Neural crest cell (in vitro differentiated cells): ENCODE measurements around the gene TSHZ2. TPM values are rescaled to one million over a fixed set of nuclear protein-coding genes. Genes with fewer than 3 reads are reported as not detected.

Source experiments
- DNase-seq: peaks from one replicate; pipeline ENCODE4 v3.0.0; 2021; ENCODE audit warnings: low read depth, mixed read lengths, low spot score
- H3K27ac Mint-ChIP-seq: one replicate; pipeline ENCODE4 v1.8.0; 2021; ENCODE audit warnings: mild to moderate bottlenecking, mixed read lengths; ENCODE audit not compliant: unreplicated experiment
- H3K27me3 Mint-ChIP-seq: 2 replicates; pipeline ENCODE4 v1.8.0; 2021; ENCODE audit warnings: low read depth, mild to moderate bottlenecking, mixed read lengths
- H3K36me3 Mint-ChIP-seq: 2 replicates; pipeline ENCODE4 v1.8.0; 2021; ENCODE audit warnings: low read depth, mild to moderate bottlenecking, mixed read lengths
- H3K4me1 Mint-ChIP-seq: 2 replicates; pipeline ENCODE4 v1.8.0; 2021; ENCODE audit warnings: mixed read lengths
- H3K4me3 Mint-ChIP-seq: one replicate; pipeline ENCODE4 v1.8.0; 2021; ENCODE audit warnings: mild to moderate bottlenecking, mixed read lengths
- H3K9me3 Mint-ChIP-seq: 2 replicates; pipeline ENCODE4 v1.8.0; 2021; ENCODE audit warnings: mixed read lengths
- CTCF ChIP-seq: fragments of 200-600 bp; sonication (generic); conservative IDR thresholded peaks from 2 replicates; pipeline ENCODE4 v1.5.0; 2021; ENCODE audit warnings: antibody characterized with exemption, mild to moderate bottlenecking
- total RNA-seq: library from RNA; stranded (reverse); gene quantifications from 2 replicates; pipeline ENCODE4 v1.2.1, GENCODE V29; 2021

Gene TSHZ2
- total RNA-seq, 1 donor from 2014 or later = 6.4 TPM

GRCh38 chr20:53055367-53056067 is 83.4 kb downstream of the TSHZ2 start:
- TF ChIP-seq CTCF = no peak
- no peaks in the 10 kb centered on the region for H3K9me3 Mint-ChIP-seq
- H3K4me3 Mint-ChIP-seq = no peak overlapping the region
- no peak for DNase-seq
- no peak overlapping the region for H3K27ac Mint-ChIP-seq
- H3K4me1 Mint-ChIP-seq = no peaks in the 10 kb centered on the region
- no peaks in the 10 kb centered on the region for H3K27me3 Mint-ChIP-seq
- H3K36me3 Mint-ChIP-seq = peaks cover 3% of the 10 kb centered on the region

DNA sequence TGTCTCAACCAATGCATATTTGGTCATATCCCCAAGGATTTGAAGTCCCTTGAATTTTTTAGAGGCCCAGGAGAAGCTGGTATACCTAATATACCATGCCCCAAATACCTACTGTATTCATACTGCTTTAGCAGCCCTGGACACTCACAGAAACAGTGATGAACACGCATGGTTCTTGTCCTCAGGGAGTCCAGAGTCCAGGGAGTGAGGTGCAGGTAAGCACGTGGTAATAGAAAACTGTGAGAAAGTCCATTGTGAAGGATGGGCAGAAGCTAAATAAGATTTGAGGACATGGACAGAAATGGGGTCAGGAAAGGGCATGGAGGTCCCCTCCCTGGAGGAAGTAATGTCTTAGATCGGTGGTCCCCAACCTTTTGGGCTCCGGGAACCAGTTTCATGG is 85.4 kb downstream of the TSHZ2 start:
- no peaks in the 10 kb centered on the region for H3K27me3 Mint-ChIP-seq
- no peaks in the 10 kb centered on the region for H3K36me3 Mint-ChIP-seq
- H3K4me3 Mint-ChIP-seq = no peak overlapping the region
- TF ChIP-seq CTCF = no peak
- DNase-seq = no peak
- H3K4me1 Mint-ChIP-seq = no peaks in the 10 kb centered on the region
- H3K9me3 Mint-ChIP-seq = no peaks in the 10 kb centered on the region
- no peak overlapping the region for H3K27ac Mint-ChIP-seq

GRCh38 chr20:53059848-53060247 is 87.7 kb downstream of the TSHZ2 start:
- Mint-ChIP-seq H3K27me3 (no peaks in the 10 kb centered on the region), H3K4me1 (no peaks in the 10 kb centered on the region), H3K4me3 (no peak overlapping the region), H3K27ac (no peak overlapping the region), H3K9me3 (no peaks in the 10 kb centered on the region), H3K36me3 (no peaks in the 10 kb centered on the region)
- TF ChIP-seq CTCF = no peak
- no peak for DNase-seq

DNA sequence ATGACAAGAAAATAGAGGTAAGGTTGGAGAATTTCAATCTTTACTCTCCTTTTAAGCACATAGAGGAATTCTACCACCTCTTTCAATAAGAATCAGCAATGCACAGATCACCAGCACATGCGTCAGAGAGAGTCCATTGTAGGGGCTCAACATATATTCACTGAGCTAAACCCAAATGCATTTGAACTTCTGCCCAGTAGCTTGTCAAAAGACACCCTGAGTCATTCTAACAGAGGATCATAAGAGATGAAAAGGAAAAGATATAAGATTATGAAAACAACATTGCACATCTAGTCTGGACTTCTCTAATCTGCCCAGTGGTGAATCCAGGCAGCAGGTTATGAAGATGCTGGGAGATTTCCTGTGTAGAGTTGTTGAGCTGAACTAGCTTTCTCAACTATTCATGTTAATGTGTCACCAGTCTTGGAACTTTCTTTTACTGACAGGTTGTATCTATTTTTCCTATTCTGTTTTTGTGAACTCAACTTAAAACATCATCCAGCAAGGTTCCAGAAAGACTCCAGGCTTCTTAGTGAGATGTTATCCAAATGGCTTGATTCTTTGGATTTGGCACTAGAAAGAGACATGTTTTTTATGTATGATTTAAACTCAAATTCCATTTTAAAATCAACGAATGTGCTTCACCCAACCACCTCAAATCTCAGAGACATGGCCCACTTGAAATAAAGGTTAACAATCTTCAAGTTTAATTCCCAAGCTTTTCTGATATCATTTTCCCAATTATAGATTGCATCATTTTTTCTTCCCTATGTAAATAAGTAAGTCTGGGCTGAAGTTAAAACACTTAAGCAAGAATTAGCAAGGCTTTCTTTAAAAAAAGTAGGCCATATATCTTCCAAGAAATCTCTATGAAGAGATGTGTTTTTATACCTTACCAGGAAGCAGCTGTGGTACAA is 89.3 kb downstream of the TSHZ2 start:
- no peaks in the 10 kb centered on the region for H3K4me1 Mint-ChIP-seq
- H3K27me3 Mint-ChIP-seq = no peaks in the 10 kb centered on the region
- H3K27ac Mint-ChIP-seq = no peak overlapping the region

DNA sequence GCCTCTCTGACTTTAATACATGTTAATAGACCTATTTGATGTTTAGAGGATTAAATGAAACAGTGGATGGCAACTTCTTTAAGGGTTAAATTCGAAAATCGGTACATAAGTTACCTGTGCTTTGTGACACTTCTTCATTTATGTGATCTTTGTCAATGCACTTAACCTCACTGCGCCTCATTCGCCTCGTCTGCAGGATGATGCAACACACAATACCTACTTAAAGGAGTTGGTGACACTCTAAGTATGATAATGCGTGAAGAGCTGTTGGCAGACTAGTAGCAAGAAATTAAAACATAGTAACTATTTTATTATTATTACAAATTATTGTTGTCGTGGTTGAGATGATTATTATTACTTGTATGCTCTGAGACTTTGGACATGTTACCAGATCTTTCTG is 92.8 kb downstream of the TSHZ2 start:
- Mint-ChIP-seq H3K36me3 (peaks cover 3% of the 10 kb centered on the region), H3K9me3 (peaks cover 13% of the 10 kb centered on the region), H3K4me1 (peaks cover 9% of the 10 kb centered on the region), H3K27me3 (no peaks in the 10 kb centered on the region), H3K4me3 (no peak overlapping the region), H3K27ac (no peak overlapping the region)
- TF ChIP-seq CTCF = no peak
- no peak for DNase-seq

More for the DNA sequence above, 89.3 kb downstream of the TSHZ2 start:
- H3K36me3 Mint-ChIP-seq = no peaks in the 10 kb centered on the region
- DNase-seq = no peak
- no peaks in the 10 kb centered on the region for H3K9me3 Mint-ChIP-seq
- no peak for TF ChIP-seq CTCF
- H3K4me3 Mint-ChIP-seq = no peak overlapping the region
